ENCODE measurements around the gene BDKRB2. TPM values are rescaled to one million over a fixed set of nuclear protein-coding genes. Genes with fewer than 3 reads are reported as not detected.

BDKRB2 gene
- total RNA-seq, 1 experiment from 2014 or later = 0.05 TPM

DNA sequence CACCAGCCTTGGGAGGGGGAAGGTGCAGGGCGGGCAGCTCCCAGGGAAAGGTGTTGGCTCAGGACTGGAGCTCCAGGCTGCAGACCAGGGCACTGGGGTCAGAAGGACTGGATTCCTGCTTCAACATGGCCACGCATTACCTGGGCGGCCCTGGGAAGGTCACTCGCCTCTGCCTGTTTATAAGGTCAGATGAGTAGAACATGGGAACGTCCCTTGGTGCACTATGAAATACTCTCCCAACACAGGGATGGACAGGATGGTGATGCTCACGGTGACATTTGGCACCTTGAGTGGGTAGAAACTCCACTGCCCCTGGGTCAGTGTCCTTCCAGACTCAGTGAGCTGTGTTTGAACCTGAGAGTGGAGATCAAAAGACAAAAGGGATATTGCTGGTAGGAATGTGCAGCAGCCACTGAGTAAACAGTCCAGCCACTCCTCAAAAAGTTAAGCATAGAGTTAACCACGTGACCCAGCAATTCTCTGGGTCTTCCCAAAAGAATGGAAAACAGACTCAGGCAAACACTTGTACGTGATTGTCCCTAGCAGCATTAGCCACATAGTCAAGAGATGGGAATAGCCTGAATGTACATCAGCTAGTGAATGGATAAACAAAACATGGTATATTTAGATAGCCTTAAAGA, 9.1 kb upstream of the BDKRB2 start:
- no peaks in the 10 kb centered on the region for H3K27me3 ChIP-seq (ENCODE audit: control insufficient read depth, insufficient read depth, low read length)
- ATAC-seq (no peak), DNase-seq (ENCODE audit: low read depth, low spot score) (no peak)
- H3K9me3 ChIP-seq (ENCODE audit: control insufficient read depth, insufficient read depth, low read depth, low read length) = no peaks in the 10 kb centered on the region
- no peaks in the 10 kb centered on the region for H3K4me1 ChIP-seq (ENCODE audit: control insufficient read depth, insufficient read depth, low read length)
- H3K36me3 ChIP-seq (ENCODE audit: control insufficient read depth, insufficient read depth, low read length) = no peaks in the 10 kb centered on the region
- no peak for TF ChIP-seq SIN3A (IDR thresholded peaks at IDR 0.05; ENCODE audit: borderline replicate concordance, insufficient read depth, low read depth, low read length)
- TF ChIP-seq, protein P1, sequence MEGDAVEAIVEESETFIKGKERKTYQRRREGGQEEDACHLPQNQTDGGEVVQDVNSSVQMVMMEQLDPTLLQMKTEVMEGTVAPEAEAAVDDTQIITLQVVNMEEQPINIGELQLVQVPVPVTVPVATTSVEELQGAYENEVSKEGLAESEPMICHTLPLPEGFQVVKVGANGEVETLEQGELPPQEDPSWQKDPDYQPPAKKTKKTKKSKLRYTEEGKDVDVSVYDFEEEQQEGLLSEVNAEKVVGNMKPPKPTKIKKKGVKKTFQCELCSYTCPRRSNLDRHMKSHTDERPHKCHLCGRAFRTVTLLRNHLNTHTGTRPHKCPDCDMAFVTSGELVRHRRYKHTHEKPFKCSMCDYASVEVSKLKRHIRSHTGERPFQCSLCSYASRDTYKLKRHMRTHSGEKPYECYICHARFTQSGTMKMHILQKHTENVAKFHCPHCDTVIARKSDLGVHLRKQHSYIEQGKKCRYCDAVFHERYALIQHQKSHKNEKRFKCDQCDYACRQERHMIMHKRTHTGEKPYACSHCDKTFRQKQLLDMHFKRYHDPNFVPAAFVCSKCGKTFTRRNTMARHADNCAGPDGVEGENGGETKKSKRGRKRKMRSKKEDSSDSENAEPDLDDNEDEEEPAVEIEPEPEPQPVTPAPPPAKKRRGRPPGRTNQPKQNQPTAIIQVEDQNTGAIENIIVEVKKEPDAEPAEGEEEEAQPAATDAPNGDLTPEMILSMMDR (IDR thresholded peaks at IDR 0.05) = no peak
- ChIA-PET POLR2A (no interaction called here), CTCF (no interaction called here)
- BruUV-seq (replicated peaks) = no TSS peak
- H3K27ac ChIP-seq (ENCODE audit: low read length) = no peak overlapping the region
- no peak overlapping the region for H3K4me3 ChIP-seq (ENCODE audit: low read depth in 2 of 2, low read length in 2 of 2)
- intact Hi-C loops (cut with micrococcal nuclease; ENCODE audit: unreplicated experiment) (no loop called here), in situ Hi-C loops (cut with HindIII; ENCODE audit: low pct_unique_long_range_greater_than_20kb, low sequenced_read_pairs) (no loop called here)

DNA sequence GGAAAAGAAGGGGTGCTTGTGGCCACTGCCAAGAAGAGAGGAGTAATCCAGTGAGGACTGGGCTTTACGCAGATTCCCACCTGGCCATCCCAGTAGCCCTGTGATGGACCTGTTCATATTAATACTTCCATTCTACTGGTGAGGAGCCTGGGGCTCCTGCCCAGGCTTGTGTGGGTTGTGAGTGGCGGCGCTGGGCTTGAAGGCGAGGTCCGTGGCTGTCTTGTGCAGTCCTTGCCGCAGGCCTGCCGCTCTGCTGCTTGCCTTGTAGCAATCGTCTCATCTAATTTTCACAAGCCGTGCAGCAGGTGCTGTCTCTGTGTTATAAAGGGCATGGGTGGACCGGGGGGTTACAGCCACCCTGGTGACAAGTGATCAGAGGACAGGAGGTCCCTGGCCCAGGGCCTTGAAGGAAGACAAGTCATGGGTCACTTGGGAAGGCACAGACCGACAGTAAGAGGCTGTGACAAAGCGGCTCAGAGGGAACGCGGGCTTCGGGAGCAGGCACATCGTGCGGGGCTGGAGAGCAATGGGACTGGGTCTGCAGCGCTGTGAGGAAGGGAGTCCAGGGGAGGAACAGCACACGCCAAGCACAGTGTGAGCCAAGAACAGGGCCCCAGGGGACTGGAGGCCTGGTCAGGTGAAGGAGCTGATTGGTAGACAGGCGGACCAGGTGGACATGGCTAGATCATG, 7.3 kb upstream of the BDKRB2 start:
- no peak overlapping the region for H3K27ac ChIP-seq (ENCODE audit: low read length)
- TF ChIP-seq, protein P2, sequence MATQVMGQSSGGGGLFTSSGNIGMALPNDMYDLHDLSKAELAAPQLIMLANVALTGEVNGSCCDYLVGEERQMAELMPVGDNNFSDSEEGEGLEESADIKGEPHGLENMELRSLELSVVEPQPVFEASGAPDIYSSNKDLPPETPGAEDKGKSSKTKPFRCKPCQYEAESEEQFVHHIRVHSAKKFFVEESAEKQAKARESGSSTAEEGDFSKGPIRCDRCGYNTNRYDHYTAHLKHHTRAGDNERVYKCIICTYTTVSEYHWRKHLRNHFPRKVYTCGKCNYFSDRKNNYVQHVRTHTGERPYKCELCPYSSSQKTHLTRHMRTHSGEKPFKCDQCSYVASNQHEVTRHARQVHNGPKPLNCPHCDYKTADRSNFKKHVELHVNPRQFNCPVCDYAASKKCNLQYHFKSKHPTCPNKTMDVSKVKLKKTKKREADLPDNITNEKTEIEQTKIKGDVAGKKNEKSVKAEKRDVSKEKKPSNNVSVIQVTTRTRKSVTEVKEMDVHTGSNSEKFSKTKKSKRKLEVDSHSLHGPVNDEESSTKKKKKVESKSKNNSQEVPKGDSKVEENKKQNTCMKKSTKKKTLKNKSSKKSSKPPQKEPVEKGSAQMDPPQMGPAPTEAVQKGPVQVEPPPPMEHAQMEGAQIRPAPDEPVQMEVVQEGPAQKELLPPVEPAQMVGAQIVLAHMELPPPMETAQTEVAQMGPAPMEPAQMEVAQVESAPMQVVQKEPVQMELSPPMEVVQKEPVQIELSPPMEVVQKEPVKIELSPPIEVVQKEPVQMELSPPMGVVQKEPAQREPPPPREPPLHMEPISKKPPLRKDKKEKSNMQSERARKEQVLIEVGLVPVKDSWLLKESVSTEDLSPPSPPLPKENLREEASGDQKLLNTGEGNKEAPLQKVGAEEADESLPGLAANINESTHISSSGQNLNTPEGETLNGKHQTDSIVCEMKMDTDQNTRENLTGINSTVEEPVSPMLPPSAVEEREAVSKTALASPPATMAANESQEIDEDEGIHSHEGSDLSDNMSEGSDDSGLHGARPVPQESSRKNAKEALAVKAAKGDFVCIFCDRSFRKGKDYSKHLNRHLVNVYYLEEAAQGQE (IDR thresholded peaks at IDR 0.05; ENCODE audit: insufficient read depth in 1 of 2, low read depth in 2 of 2, low read length in 1 of 2) = no peak
- TF ChIP-seq, protein P1 (IDR thresholded peaks at IDR 0.05) = no peak
- TF ChIP-seq SIN3A (IDR thresholded peaks at IDR 0.05; ENCODE audit: borderline replicate concordance, insufficient read depth, low read depth, low read length) (no peak), POLR2AphosphoS5 (IDR thresholded peaks at IDR 0.05; ENCODE audit: low read depth, low read length) (no peak)
- no peaks in the 10 kb centered on the region for H3K27me3 ChIP-seq (ENCODE audit: control insufficient read depth, insufficient read depth, low read length)
- ATAC-seq (no peak), DNase-seq (ENCODE audit: low read depth, low spot score) (no peak)
- BruUV-seq (replicated peaks) = no TSS peak
- intact Hi-C loops (cut with micrococcal nuclease; ENCODE audit: unreplicated experiment) = no loop called here
- in situ Hi-C loops (cut with HindIII; ENCODE audit: low pct_unique_long_range_greater_than_20kb, low sequenced_read_pairs) = no loop called here
- H3K36me3 ChIP-seq (ENCODE audit: control insufficient read depth, insufficient read depth, low read length) = no peaks in the 10 kb centered on the region
- ChIA-PET POLR2A (no interaction called here), CTCF (no interaction called here)
- H3K9me3 ChIP-seq (ENCODE audit: control insufficient read depth, insufficient read depth, low read depth, low read length) = no peaks in the 10 kb centered on the region
- H3K4me1 ChIP-seq (ENCODE audit: control insufficient read depth, insufficient read depth, low read length) = no peaks in the 10 kb centered on the region
- H3K4me3 ChIP-seq (ENCODE audit: low read depth in 2 of 2, low read length in 2 of 2) = no peak overlapping the region
